NCI-H460 (cell line): ENCODE data around the gene SAMD3. TPM values are rescaled to one million over a fixed set of nuclear protein-coding genes. Genes with fewer than 3 reads are reported as not detected.
"Not testable (repeated sequence)": the region's sequence is repeated elsewhere in the genome, so short reads cannot be mapped to it uniquely, and the experiment has no call there.

Experiments
- DNase-seq: peaks from one replicate; pipeline ENCODE4 v3.0.0-alpha.2; 2016; ENCODE audit warnings: low read depth; ENCODE audit errors: extremely low read depth
- total RNA-seq: library from RNA; depleted of rRNA; stranded (reverse); fragments of >200 nt; shearing (Covaris generic); gene quantifications from 2 replicates; pipeline ENCODE4 v1.2.3, GENCODE V29; 2014

SAMD3 gene
- total RNA-seq, 1 experiment from 2014 or later: not detected

GRCh38 chr6:130212215-130212874 lies 10.4 kb downstream of the SAMD3 start:
- no peak for DNase-seq

GRCh38 chr6:130211691-130212090 lies 11.1 kb downstream of the SAMD3 start:
- no peak for DNase-seq

GRCh38 chr6:130207979-130208649 lies 14.6 kb downstream of the SAMD3 start:
- no peak for DNase-seq

- no peak for DNase-seq
Measured at GRCh38 chr6:130206479-130206878, 16.3 kb downstream of the SAMD3 start.

GRCh38 chr6:130204322-130204721 lies 18.4 kb downstream of the SAMD3 start:
- no peak for DNase-seq

- DNase-seq: no peak
Measured at GRCh38 chr6:130203370-130203769, 19.4 kb downstream of the SAMD3 start.

- DNase-seq: no peak
Measured at GRCh38 chr6:130202782-130203181, 20.0 kb downstream of the SAMD3 start.

GRCh38 chr6:130200020-130200419 lies 22.7 kb downstream of the SAMD3 start:
- no peak for DNase-seq

GRCh38 chr6:130198483-130199035 lies 24.2 kb downstream of the SAMD3 start:
- DNase-seq: no peak

- not testable (repeated sequence) for DNase-seq
Measured at GRCh38 chr6:130197816-130198482, 24.8 kb downstream of the SAMD3 start.

GRCh38 chr6:130194434-130194833 lies 28.3 kb downstream of the SAMD3 start:
- not testable (repeated sequence) for DNase-seq

- no peak for DNase-seq
Measured at GRCh38 chr6:130190701-130191690, 31.8 kb downstream of the SAMD3 start.

GRCh38 chr6:130189531-130190397 lies 33.0 kb downstream of the SAMD3 start:
- DNase-seq: no peak

- no peak for DNase-seq
Measured at GRCh38 chr6:130188207-130188899, 34.4 kb downstream of the SAMD3 start.

GRCh38 chr6:130187335-130188206 lies 35.2 kb downstream of the SAMD3 start:
- DNase-seq: no peak

GRCh38 chr6:130185658-130186057 lies 37.1 kb downstream of the SAMD3 start:
- no peak for DNase-seq

GRCh38 chr6:130183271-130184222 lies 39.2 kb downstream of the SAMD3 start:
- DNase-seq: no peak
